ENCODE measurements around the gene ZNF792. TPM values are rescaled to one million over a fixed set of nuclear protein-coding genes. Genes with fewer than 3 reads are reported as not detected.
"Not testable (repeated sequence)": the region's sequence is repeated elsewhere in the genome, so short reads cannot be mapped to it uniquely, and the experiment has no call there.

ZNF792 gene
- total RNA-seq, 1 experiment from 2014 or later = 1.2 TPM

GRCh38 chr19:34975056-34975455 is 11.0 kb upstream of the ZNF792 start:
- no peak for DNase-seq (ENCODE audit: extremely low read depth, low read depth)

- DNase-seq (ENCODE audit: extremely low read depth, low read depth) = no peak
Observed at GRCh38 chr19:34974646-34975045, 10.6 kb upstream of the ZNF792 start.

GRCh38 chr19:34972163-34972705 is 8.2 kb upstream of the ZNF792 start:
- no peak for DNase-seq (ENCODE audit: extremely low read depth, low read depth)

- not testable (repeated sequence) for DNase-seq (ENCODE audit: extremely low read depth, low read depth)
Observed at GRCh38 chr19:34970185-34970780, 6.3 kb upstream of the ZNF792 start.

- no peak for DNase-seq (ENCODE audit: extremely low read depth, low read depth)
Observed at GRCh38 chr19:34969721-34970120, 5.7 kb upstream of the ZNF792 start.

GRCh38 chr19:34967551-34967950 is 3.5 kb upstream of the ZNF792 start:
- DNase-seq (ENCODE audit: extremely low read depth, low read depth) = no peak

- DNase-seq (ENCODE audit: extremely low read depth, low read depth) = not testable (repeated sequence)
Observed at GRCh38 chr19:34965505-34965904, 1.5 kb upstream of the ZNF792 start.

GRCh38 chr19:34964598-34964997 is 569 bp upstream of the ZNF792 start:
- DNase-seq (ENCODE audit: extremely low read depth, low read depth) = no peak

GRCh38 chr19:34962687-34963572 is 1.1 kb downstream of the ZNF792 start:
- DNase-seq (ENCODE audit: extremely low read depth, low read depth) = no peak

GRCh38 chr19:34961775-34962686 is 2.0 kb downstream of the ZNF792 start:
- no peak for DNase-seq (ENCODE audit: extremely low read depth, low read depth)

- no peak for DNase-seq (ENCODE audit: extremely low read depth, low read depth)
Observed at GRCh38 chr19:34960940-34961679, 2.9 kb downstream of the ZNF792 start.

- DNase-seq (ENCODE audit: extremely low read depth, low read depth) = no peak
Observed at GRCh38 chr19:34960103-34960805, 3.8 kb downstream of the ZNF792 start.

- DNase-seq (ENCODE audit: extremely low read depth, low read depth) = no peak
Observed at GRCh38 chr19:34959021-34959420, 5.0 kb downstream of the ZNF792 start.

GRCh38 chr19:34957830-34958751 is 5.9 kb downstream of the ZNF792 start:
- no peak for DNase-seq (ENCODE audit: extremely low read depth, low read depth)

- no peak for DNase-seq (ENCODE audit: extremely low read depth, low read depth)
Observed at GRCh38 chr19:34953092-34953491, 10.9 kb downstream of the ZNF792 start.

GRCh38 chr19:34943861-34944573 is 20.0 kb downstream of the ZNF792 start:
- DNase-seq (ENCODE audit: extremely low read depth, low read depth) = no peak

- DNase-seq (ENCODE audit: extremely low read depth, low read depth) = no peak
Observed at GRCh38 chr19:34938886-34939285, 25.1 kb downstream of the ZNF792 start.

GRCh38 chr19:34936184-34936583 is 27.8 kb downstream of the ZNF792 start:
- DNase-seq (ENCODE audit: extremely low read depth, low read depth) = no peak

All from NCI-H460 (cell line).